T-helper 1 cell (primary cell): Measurements from ENCODE around the gene RSU1.

Source experiments
- DNase-seq, 5 donors: peaks; one replicate each; pipeline ENCODE4 v3.0.0-alpha.2; 2012 to 2020

Gene RSU1

DNA sequence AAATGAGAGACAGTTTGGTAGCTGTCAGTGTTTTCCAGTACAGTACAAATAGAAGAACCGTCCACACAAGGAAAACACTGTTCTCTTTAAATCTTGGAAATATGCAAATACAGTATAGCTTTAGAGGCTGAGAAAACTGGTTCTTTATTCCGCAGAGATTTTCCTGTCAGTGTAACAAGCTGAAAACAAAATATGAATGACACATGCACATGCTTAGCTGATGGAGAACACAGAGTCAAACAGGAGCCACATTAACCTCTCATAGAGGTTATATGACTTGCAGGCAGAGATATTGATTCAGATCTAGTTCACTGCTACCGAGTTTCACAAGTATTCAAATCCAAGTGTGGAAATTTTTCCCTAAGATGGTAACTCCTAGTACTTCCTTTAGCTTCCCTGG, 160.3 kb downstream of the RSU1 start:
- DNase-seq, result no peak

GRCh38 chr10:16653224-16653623, 164.0 kb downstream of the RSU1 start:
- DNase-seq, result peak in 1 of 5 donors; percentile 7

GRCh38 chr10:16652154-16652553, 165.1 kb downstream of the RSU1 start:
- no peak for DNase-seq

DNA sequence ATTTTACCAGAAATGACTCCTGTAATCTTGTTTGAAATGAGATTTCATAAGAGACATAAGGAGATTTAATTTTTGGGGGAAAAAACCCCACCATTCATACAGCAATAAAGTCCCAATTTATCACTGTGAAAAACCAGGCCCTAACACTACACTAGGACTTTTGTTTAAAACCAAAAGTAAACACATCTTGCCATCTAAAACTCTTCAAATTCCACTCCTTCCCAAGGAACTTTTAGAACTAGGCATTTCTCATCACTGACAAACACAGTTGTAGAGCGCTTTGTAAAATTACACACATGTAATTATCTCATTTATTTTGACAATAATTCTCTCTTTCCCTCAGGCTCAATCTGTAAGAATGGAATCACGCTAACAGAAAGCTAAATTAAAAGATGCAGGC, 167.5 kb downstream of the RSU1 start:
- no peak for DNase-seq

GRCh38 chr10:16648366-16648765, 168.9 kb downstream of the RSU1 start:
- no peak for DNase-seq

GRCh38 chr10:16646181-16647059, 170.8 kb downstream of the RSU1 start:
- DNase-seq, result peak in 1 of 5 donors; percentile 64

- peak in 1 of 5 donors; percentile 20 for DNase-seq
Measured at GRCh38 chr10:16644146-16644545, 173.1 kb downstream of the RSU1 start.

GRCh38 chr10:16643502-16643901, 173.7 kb downstream of the RSU1 start:
- no peak for DNase-seq

DNA sequence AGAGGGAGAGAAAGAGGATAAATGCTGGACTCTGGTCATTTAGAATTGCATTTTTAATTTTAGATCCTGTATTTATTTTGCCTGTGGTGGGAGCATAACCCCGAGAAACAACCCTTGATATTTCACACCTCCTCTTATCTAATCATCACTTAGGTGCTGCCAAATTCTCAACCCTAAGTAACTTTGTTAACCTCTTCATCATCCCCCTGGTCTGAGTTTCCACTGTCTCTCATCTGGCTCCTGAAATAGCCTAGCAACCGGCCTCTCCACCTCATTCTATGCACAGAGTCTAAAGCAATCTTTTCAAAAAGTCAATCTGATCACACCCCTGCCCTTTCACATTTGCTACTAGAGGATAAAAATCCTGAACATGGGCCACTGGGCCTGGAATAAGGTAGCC, 177.1 kb downstream of the RSU1 start:
- DNase-seq, result no peak

GRCh38 chr10:16639471-16639870, 177.8 kb downstream of the RSU1 start:
- no peak for DNase-seq

GRCh38 chr10:16632996-16633395, 184.2 kb downstream of the RSU1 start:
- no peak for DNase-seq

GRCh38 chr10:16626697-16627096, 190.5 kb downstream of the RSU1 start:
- DNase-seq, result no peak

GRCh38 chr10:16612981-16613355, 204.3 kb downstream of the RSU1 start:
- no peak for DNase-seq

- peak in 1 of 5 donors; percentile 8 for DNase-seq
Measured at GRCh38 chr10:16612115-16612980, 204.9 kb downstream of the RSU1 start.

GRCh38 chr10:16611037-16611436, 206.2 kb downstream of the RSU1 start:
- no peak for DNase-seq

DNA sequence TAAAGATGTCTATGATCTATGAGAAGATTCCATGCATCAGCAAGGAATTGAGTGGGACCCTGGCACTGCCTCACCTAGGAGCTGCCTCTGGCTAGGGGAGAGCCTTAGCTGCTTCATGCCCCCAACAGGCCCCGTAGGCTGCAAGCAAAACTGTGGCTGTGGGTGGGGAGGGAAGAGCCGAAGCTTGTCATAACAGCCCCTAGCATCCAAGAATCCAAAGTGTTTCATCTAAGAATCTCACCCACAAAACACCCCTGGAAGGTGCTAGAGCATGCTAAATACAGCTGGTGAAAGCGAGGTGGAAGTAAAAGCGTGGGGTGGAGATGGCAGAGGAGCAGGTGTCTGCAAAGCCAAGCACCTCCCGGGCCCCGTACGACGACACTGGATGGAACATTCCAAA, 208.0 kb downstream of the RSU1 start:
- no peak for DNase-seq

DNA sequence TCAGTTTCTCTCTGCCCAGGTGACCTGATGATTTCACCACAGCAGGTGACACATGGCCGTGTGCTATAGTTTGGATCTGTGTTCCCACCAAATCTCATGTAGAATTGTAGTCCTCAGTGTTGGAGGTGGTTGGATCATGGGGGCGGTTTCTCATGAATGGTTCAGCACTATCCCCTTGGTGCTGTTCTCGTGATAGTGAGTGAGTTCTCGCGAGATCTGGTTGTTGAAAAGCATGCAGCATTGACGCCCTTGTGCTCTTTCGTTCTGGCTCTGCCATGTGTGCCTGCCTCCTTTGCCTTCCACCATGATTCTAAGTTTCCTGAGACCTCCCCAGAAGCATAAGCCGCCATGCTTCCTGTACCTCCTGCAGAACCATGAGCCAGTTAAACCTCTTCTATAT, 210.3 kb downstream of the RSU1 start:
- no peak for DNase-seq

DNA sequence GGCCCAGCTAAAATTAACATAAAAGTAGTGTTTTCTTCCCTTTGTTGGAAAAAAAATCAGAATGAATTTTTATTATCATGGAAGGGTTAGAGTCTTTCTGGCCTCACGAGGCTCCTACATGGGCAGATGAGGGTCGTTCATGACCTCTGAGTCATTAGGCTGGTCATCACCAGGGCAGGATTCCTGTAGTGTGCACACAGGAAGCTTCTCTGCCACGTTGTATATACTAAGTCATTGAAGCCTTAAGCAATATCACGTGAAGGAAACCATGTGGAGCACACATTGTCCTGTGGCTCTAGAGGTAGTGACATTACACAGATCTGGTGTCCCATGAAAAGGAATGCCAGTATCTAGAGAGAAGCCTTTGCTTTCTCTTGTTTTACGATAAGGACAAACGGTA, 210.8 kb downstream of the RSU1 start:
- no peak for DNase-seq

GRCh38 chr10:16603308-16603707, 213.9 kb downstream of the RSU1 start:
- no peak for DNase-seq

DNA sequence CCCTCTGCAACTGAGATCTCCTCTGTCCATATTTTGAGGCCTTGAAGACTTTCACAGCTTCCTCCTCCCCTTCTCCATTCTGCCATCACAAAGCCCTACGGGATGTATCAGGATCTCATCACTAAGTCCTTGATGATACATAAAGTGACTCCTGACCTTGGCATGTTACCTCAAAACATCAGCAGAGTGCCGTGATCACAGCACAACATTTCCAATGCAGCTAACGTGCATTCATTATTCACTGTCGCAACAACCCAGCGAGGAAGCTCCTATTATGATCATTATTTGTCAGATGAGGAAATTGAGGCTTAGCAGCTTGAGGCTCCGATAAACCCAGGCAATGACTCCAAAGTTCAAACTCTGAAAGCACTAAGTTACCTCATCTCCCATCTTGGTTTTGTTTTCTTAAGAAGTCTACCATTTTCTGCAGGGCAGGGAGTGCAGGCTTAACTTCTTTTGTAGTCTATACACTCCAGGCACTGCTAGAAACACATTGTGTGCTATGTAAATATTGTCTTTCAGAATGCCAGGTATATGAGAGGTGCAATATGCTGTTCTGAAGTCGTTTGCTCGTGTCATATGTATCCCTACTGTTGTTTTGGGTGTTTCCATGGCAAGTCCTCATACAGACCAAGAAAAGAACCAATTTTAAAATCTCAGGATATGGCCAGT, 215.0 kb downstream of the RSU1 start:
- DNase-seq, result no peak

DNA sequence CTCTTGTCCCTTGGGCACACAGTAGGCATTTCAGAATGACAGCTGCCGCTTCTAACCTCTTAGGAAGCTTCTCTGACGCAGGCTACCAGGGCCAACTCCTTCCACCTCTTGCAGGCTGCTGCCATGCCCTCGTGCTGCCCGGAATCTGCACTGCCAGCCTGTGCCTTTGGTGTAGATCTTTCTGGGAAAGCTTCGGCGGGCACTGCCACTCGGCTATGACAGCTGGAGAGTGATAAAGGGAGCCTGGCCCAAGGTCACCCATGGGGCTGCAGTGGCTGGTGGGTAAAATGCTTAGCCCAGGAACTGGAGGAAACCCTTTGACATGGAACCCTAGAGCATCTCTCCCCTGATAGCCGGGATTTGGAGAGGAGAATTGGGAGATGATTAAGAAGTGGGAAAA, 217.6 kb downstream of the RSU1 start:
- DNase-seq, result no peak

- no peak for DNase-seq
Measured at GRCh38 chr10:16597656-16598055, 219.6 kb downstream of the RSU1 start.

- DNase-seq, result no peak
Measured at GRCh38 chr10:16592378-16592777, 224.8 kb downstream of the RSU1 start.
